ENCODE measurements around the gene KIF18B.

KIF18B gene

GRCh38 chr17:44878627-44879221 lies 68.8 kb downstream of the KIF18B start:
- TF ChIP-seq, protein P1, sequence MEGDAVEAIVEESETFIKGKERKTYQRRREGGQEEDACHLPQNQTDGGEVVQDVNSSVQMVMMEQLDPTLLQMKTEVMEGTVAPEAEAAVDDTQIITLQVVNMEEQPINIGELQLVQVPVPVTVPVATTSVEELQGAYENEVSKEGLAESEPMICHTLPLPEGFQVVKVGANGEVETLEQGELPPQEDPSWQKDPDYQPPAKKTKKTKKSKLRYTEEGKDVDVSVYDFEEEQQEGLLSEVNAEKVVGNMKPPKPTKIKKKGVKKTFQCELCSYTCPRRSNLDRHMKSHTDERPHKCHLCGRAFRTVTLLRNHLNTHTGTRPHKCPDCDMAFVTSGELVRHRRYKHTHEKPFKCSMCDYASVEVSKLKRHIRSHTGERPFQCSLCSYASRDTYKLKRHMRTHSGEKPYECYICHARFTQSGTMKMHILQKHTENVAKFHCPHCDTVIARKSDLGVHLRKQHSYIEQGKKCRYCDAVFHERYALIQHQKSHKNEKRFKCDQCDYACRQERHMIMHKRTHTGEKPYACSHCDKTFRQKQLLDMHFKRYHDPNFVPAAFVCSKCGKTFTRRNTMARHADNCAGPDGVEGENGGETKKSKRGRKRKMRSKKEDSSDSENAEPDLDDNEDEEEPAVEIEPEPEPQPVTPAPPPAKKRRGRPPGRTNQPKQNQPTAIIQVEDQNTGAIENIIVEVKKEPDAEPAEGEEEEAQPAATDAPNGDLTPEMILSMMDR (conservative IDR thresholded peaks at IDR 0.05; ENCODE audit: control insufficient read depth, insufficient read depth, low read depth, low read length): peak; percentile 64
- H3K4me3 ChIP-seq (ENCODE audit: control insufficient read depth, low read depth, low read length): no peak overlapping the region
- DNase-seq (ENCODE audit: low read depth): peak; percentile 38

DNA sequence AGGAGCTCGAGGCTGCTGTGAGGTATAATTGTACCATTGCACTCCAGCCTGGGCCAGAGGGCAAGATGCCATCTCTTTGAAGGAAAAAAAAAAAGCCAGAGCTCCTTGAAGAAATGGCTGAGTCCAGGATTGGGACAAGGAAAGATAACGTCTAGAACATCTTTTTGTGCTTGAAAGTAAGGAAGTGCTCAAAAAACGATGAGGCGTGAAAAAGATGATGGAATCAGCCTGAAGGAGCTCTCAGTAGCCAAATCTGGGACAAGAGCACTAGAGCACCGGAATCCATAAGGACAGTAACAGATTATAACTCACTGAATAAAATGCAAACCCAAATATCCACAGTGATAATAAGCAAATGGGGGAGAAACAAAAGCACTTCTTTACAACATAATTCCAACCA lies 70.5 kb downstream of the KIF18B start:
- no peak for DNase-seq (ENCODE audit: low read depth)
- H3K4me3 ChIP-seq (ENCODE audit: control insufficient read depth, low read depth, low read length): no peak overlapping the region
- TF ChIP-seq, protein P1 (conservative IDR thresholded peaks at IDR 0.05; ENCODE audit: control insufficient read depth, insufficient read depth, low read depth, low read length): no peak

- no peak for DNase-seq (ENCODE audit: low read depth)
- TF ChIP-seq, protein P1 (conservative IDR thresholded peaks at IDR 0.05; ENCODE audit: control insufficient read depth, insufficient read depth, low read depth, low read length): no peak
- no peak overlapping the region for H3K4me3 ChIP-seq (ENCODE audit: control insufficient read depth, low read depth, low read length)
Measured at GRCh38 chr17:44875761-44876160, 71.8 kb downstream of the KIF18B start.
